ENCODE results near the gene GPR42. TPM values are rescaled to one million over a fixed set of nuclear protein-coding genes. Genes with fewer than 3 reads are reported as not detected.

Gene GPR42
- total and polyA plus RNA-seq, 9 donors = not detected

DNA sequence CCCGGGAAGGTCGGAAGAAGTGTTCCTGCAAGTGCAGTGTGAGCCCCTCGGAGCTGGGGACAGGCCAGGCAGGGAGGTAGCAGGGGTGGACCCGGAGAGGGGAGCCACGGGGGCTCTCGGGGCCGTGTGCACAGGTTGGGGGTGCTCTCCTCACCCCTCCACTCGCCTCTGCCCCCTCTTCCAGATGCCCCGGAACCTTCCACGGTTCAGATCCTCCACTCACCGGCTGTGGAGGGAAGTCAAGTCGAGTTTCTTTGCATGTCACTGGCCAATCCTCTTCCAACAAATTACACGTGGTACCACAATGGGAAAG lies 32.9 kb upstream of the GPR42 start:
- Histone ChIP-seq H3K4me1 (ENCODE audit: insufficient read depth) (no peaks in the 10 kb centered on the region), H3K36me3 (no peaks in the 10 kb centered on the region), H3K27me3 (no peaks in the 10 kb centered on the region), H3K9me3 (no peaks in the 10 kb centered on the region), H3K4me3 (no peak overlapping the region), H3K27ac (no peak overlapping the region)
- TF ChIP-seq EP300 (IDR thresholded peaks at IDR 0.05) (no peak), CTCF (IDR thresholded peaks at IDR 0.05) (no peak), POLR2A (IDR thresholded peaks at IDR 0.05) (no peak)
- WGBS, 3 donors = 78 to 83% (median 80%) methylated on average over 13 of the region's 13 CpGs
- intact Hi-C loops (cut with DNase I) = no loop called here
- DNase-seq = no peak

DNA sequence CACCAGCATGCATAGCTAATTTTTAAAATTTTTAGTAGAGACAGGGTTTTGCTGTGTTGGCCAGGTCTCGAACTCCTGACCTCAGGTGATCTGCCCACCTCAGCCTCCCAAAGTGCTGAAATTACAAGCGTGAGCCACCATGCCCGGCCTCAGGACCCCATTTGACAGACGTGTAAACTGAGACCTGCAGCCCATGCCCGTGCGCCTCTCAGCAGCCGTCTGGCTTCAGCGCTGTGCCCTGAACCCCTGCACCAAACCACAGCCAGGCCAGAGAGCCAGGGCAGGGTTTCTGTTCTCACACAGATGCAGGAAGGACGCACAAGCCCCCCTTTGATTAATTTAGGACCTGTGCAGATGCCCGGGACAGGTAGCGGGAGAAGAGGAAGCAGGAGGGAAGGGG lies 30.4 kb upstream of the GPR42 start:
- Histone ChIP-seq H3K4me1 (ENCODE audit: insufficient read depth) (no peaks in the 10 kb centered on the region), H3K27me3 (no peaks in the 10 kb centered on the region), H3K36me3 (no peaks in the 10 kb centered on the region), H3K9me3 (no peaks in the 10 kb centered on the region), H3K4me3 (no peak overlapping the region), H3K27ac (no peak overlapping the region)
- DNase-seq = peak in 1 of 5 donors; percentile 18
- 89 to 92% (median 90%) methylated on average over 11 of the region's 11 CpGs for WGBS, 3 donors
- intact Hi-C loops (cut with DNase I) = loop anchor here in 2 of 4 donors (10.0 kb wide), 2 partner anchors 66 to 154 kb away; partner anchors contain the start of gene KRTDAP (in 1 of the 2)
- TF ChIP-seq EP300 (IDR thresholded peaks at IDR 0.05) = no peak
- TF ChIP-seq CTCF (IDR thresholded peaks at IDR 0.05) = no peak
- TF ChIP-seq POLR2A (IDR thresholded peaks at IDR 0.05) = no peak

DNA sequence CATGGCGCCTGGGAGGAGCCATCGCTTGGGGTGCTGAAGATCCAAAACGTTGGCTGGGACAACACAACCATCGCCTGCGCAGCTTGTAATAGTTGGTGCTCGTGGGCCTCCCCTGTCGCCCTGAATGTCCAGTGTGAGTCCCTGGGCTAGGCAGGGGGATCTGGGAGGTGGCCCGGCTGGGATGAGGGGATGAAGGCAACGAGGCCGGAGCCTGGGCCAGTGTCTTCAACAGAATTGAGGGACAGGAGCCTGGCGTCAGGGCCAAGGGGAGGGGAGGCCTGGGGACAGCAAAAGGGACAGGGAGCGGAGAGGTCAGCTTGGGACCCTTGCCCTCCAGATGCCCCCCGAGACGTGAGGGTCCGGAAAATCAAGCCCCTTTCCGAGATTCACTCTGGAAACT lies 29.9 kb upstream of the GPR42 start:
- Histone ChIP-seq H3K4me3 (no peak overlapping the region), H3K27me3 (no peaks in the 10 kb centered on the region)
- TF ChIP-seq CTCF (IDR thresholded peaks at IDR 0.05) = no peak
- TF ChIP-seq EP300 (IDR thresholded peaks at IDR 0.05) = no peak
- no peak for TF ChIP-seq POLR2A (IDR thresholded peaks at IDR 0.05)

DNA sequence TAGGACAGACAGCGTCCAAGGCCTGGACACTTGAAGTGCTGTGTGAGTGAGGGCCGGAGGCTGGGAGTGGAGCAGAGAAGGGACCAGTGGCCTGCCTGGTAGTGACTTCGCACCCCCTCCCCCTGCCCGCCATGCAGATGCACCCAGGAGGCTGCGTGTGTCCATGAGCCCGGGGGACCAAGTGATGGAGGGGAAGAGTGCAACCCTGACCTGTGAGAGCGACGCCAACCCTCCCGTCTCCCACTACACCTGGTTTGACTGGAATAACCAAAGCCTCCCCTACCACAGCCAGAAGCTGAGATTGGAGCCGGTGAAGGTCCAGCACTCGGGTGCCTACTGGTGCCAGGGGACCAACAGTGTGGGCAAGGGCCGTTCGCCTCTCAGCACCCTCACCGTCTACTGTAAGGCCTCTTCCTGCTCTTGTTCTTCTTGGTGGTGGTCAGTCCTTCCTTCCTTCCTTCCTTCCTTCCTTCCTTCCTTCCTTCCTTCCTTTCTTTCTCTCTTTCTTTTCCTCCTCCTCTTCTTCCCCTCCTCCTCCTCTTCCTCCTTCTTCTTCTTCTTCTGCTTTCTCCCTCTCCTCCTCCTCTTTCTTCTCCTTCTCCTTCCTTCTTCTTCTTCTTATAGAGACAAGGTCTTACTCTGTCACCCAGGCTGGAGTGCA lies 29.2 kb upstream of the GPR42 start:
- intact Hi-C loops (cut with DNase I) = loop anchor here in 2 of 4 donors (10.0 kb wide), 2 partner anchors 67 to 153 kb away; partner anchors contain the start of gene KRTDAP (in 1 of the 2)
- H3K4me1 ChIP-seq (ENCODE audit: insufficient read depth) = no peaks in the 10 kb centered on the region
- no peak overlapping the region for H3K27ac ChIP-seq
- H3K4me3 ChIP-seq = no peak overlapping the region
- peak in 2 of 5 donors; percentile 22 to 23 for DNase-seq
- WGBS, 3 donors = 86 to 90% (median 89%) methylated on average over 14 of the region's 14 CpGs
- no peaks in the 10 kb centered on the region for H3K27me3 ChIP-seq
- no peak for TF ChIP-seq POLR2A (IDR thresholded peaks at IDR 0.05)
- no peaks in the 10 kb centered on the region for H3K9me3 ChIP-seq
- H3K36me3 ChIP-seq = no peaks in the 10 kb centered on the region

More for the DNA sequence above, 29.9 kb upstream of the GPR42 start:
- H3K4me1 ChIP-seq (ENCODE audit: insufficient read depth) = no peaks in the 10 kb centered on the region
- H3K9me3 ChIP-seq = no peaks in the 10 kb centered on the region
- 82 to 90% (median 86%) methylated on average over 13 to 16 of the region's 16 CpGs for WGBS, 3 donors
- intact Hi-C loops (cut with DNase I) = loop anchor here in 2 of 4 donors (10.0 kb wide), 2 partner anchors 66 to 154 kb away; partner anchors contain the start of gene KRTDAP (in 1 of the 2)
- DNase-seq = peak in 1 of 5 donors; percentile 25
- H3K27ac ChIP-seq = no peak overlapping the region
- no peaks in the 10 kb centered on the region for H3K36me3 ChIP-seq

GRCh38 chr19:35342430-35342829 lies 28.4 kb upstream of the GPR42 start:
- Histone ChIP-seq H3K4me1 (ENCODE audit: insufficient read depth) (no peaks in the 10 kb centered on the region), H3K27ac (no peak overlapping the region), H3K4me3 (no peak overlapping the region), H3K36me3 (no peaks in the 10 kb centered on the region), H3K27me3 (no peaks in the 10 kb centered on the region), H3K9me3 (no peaks in the 10 kb centered on the region)
- TF ChIP-seq POLR2A (IDR thresholded peaks at IDR 0.05) = no peak
- TF ChIP-seq EP300 (IDR thresholded peaks at IDR 0.05) = no peak
- no peak for TF ChIP-seq CTCF (IDR thresholded peaks at IDR 0.05)
- intact Hi-C loops (cut with DNase I) = loop anchor here in 2 of 4 donors (10.0 kb wide), 2 partner anchors 68 to 152 kb away; partner anchors contain the start of gene KRTDAP (in 1 of the 2)
- 75 to 82% (median 81%) methylated on average over 5 of the region's 5 CpGs for WGBS, 3 donors
- DNase-seq = peak in 1 of 5 donors; percentile 18

Data from ovary (tissue), 9 donors.